Smooth muscle cell (in vitro differentiated cells): ENCODE data around the gene FBLIM1. TPM values are rescaled to one million over a fixed set of nuclear protein-coding genes. Genes with fewer than 3 reads are reported as not detected.

ENCODE experiments used
- DNase-seq: peaks from one replicate; lab custom pipeline; 2025; ENCODE audit not compliant: unreplicated experiment; lab: John Stamatoyannopoulos, UW
- H2AFZ ChIP-seq: fragments of 200-600 bp; sonication (generic); 2 replicates; pipeline ENCODE4 v1.6.0; 2016; ENCODE audit warnings: antibody characterized with exemption, low read depth, mild to moderate bottlenecking
- H3F3A ChIP-seq: fragments of 200-600 bp; sonication (generic); 2 replicates; pipeline ENCODE4 v1.6.0; 2017; ENCODE audit warnings: antibody characterized with exemption, low read depth
- H3K27ac ChIP-seq: fragments of 200-600 bp; sonication (generic); 2 replicates; pipeline ENCODE4 v1.5.1; 2016; ENCODE audit warnings: low read depth, mild to moderate bottlenecking
- H3K27me3 ChIP-seq: fragments of 200-600 bp; sonication (generic); 2 replicates; pipeline ENCODE4 v1.6.1; 2016; ENCODE audit warnings: low read depth, mild to moderate bottlenecking
- H3K36me3 ChIP-seq: fragments of 200-600 bp; sonication (generic); 2 replicates; pipeline ENCODE4 v1.5.1; 2016; ENCODE audit warnings: low read depth
- H3K4me1 ChIP-seq: fragments of 200-600 bp; sonication (generic); 2 replicates; pipeline ENCODE4 v1.5.1; 2016; ENCODE audit warnings: low read depth
- H3K4me2 ChIP-seq: fragments of 200-600 bp; sonication (generic); 2 replicates; pipeline ENCODE4 v1.6.0; 2016; ENCODE audit warnings: mild to moderate bottlenecking
- H3K4me3 ChIP-seq: fragments of 200-600 bp; sonication (generic); 2 replicates; pipeline ENCODE4 v1.5.1; 2016; ENCODE audit warnings: mild to moderate bottlenecking
- H3K79me2 ChIP-seq: fragments of 200-600 bp; sonication (generic); 2 replicates; pipeline ENCODE4 v1.6.0; 2016; ENCODE audit warnings: low read depth, mild to moderate bottlenecking
- H3K9ac ChIP-seq: fragments of 200-600 bp; sonication (generic); 2 replicates; pipeline ENCODE4 v1.6.0; 2016; ENCODE audit warnings: low read depth
- H3K9me3 ChIP-seq: fragments of 200-600 bp; sonication (generic); replicated peaks from 2 replicates; pipeline ENCODE4 v1.5.1; 2016; ENCODE audit warnings: low read depth
- H4K20me1 ChIP-seq: fragments of 200-600 bp; sonication (generic); 2 replicates; pipeline ENCODE4 v1.6.0; 2016; ENCODE audit warnings: low read depth
- CTCF ChIP-seq: fragments of 200-600 bp; sonication (generic); IDR thresholded peaks from 2 replicates; pipeline ENCODE4 v1.5.1; 2017; ENCODE audit warnings: borderline replicate concordance, mild to moderate bottlenecking, antibody characterized with exemption; ENCODE audit not compliant: insufficient read depth, poor library complexity, severe bottlenecking
- WGBS: methylation state at CpG from one replicate; pipeline ENCODE4 v1.1.7; 2016; ENCODE audit warnings: low lambda C conversion rate; 5-methylcytosine and 5-hydroxymethylcytosine counted together
- polyA plus RNA-seq: library from polyadenylated mRNA; unstranded; fragments of >200 nt; fragmentation: Nextera tagmentation; extraction: Ambion mirVana; gene quantifications from 2 replicates; pipeline ENCODE4 v1.2.1, GENCODE V29; 2016
- total RNA-seq: library from RNA; depleted of rRNA; stranded (reverse); fragments of >200 nt; gene quantifications from 2 replicates; pipeline ENCODE4 v1.2.3, GENCODE V29; 2014

The FBLIM1 gene, protein sequence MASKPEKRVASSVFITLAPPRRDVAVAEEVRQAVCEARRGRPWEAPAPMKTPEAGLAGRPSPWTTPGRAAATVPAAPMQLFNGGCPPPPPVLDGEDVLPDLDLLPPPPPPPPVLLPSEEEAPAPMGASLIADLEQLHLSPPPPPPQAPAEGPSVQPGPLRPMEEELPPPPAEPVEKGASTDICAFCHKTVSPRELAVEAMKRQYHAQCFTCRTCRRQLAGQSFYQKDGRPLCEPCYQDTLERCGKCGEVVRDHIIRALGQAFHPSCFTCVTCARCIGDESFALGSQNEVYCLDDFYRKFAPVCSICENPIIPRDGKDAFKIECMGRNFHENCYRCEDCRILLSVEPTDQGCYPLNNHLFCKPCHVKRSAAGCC
- 31.1 and 36.7 TPM in 2 replicates for total RNA-seq
- 50.8 and 72.9 TPM in 2 replicates for polyA plus RNA-seq

DNA sequence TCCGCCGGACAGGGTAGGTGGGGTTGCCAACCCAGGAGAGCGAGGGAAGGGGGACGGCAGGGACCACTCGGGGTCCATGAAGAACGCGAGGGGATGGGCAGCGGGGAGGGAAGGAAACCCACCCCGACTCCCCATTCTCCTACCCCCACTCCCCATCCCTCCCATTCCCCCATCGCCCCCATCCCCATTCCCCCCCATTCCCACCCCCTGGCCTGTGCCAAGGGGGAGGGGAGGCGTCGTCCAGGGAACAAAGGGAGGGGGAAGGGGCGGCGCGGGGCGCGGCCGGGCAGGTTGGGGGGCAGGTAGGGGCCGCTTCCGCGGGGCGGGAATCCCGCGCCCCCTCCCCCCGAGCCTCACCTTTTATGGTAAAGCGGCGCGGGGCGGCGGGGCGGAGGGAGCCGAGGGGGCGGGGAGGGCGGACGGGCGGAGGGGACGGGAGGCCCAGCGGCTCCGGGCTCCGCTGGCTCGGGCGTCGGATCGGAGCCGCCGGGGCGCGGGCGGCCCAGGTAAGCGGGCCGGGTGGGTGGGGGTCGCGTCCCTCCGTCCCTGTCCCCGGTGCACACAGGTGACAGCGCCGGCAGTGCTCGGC, at the start of gene FBLIM1:
Gene FBLIM1, plus strand, starts transcription at position 453 of the 589 bp plus-strand sequence. CDS start 6,189 bp downstream, outside the sequence.
- peaks cover 31% of the 10 kb centered on the region for H4K20me1 ChIP-seq
- H3K27me3 ChIP-seq: no peaks in the 10 kb centered on the region
- H3K4me3 ChIP-seq: peak within 1 kb of the TSS; percentile 86
- peaks cover 15% of the 10 kb centered on the region for H3F3A ChIP-seq
- H3K9ac ChIP-seq: peak within 1 kb of the TSS; percentile 88
- H3K79me2 ChIP-seq: peaks cover 42% of the 10 kb centered on the region
- peaks cover 37% of the 10 kb centered on the region for H3K4me1 ChIP-seq
- no peaks in the 10 kb centered on the region for H3K36me3 ChIP-seq
- no peak for TF ChIP-seq CTCF
- peak within 1 kb of the TSS; percentile 66 for H3K27ac ChIP-seq
- WGBS: 6% methylated on average over 9 of the region's 58 CpGs
- peak within 1 kb of the TSS; percentile 74 for H2AFZ ChIP-seq
- H3K4me2 ChIP-seq: peak within 1 kb of the TSS; percentile 90
- no peak for DNase-seq
- no peaks in the 10 kb centered on the region for H3K9me3 ChIP-seq

- no peak overlapping the region for H2AFZ ChIP-seq
- no peak for TF ChIP-seq CTCF
- H3K4me1 ChIP-seq: peaks cover 5% of the 10 kb centered on the region
- no peak overlapping the region for H3K27ac ChIP-seq
- H3K9me3 ChIP-seq: no peaks in the 10 kb centered on the region
- peaks cover 4% of the 10 kb centered on the region for H3F3A ChIP-seq
- no peak for DNase-seq
- no peak overlapping the region for H3K9ac ChIP-seq
- H3K27me3 ChIP-seq: no peaks in the 10 kb centered on the region
- H3K4me2 ChIP-seq: no peak overlapping the region
- WGBS: 98% methylated on average over 4 of the region's 4 CpGs
- H4K20me1 ChIP-seq: peaks cover 87% of the 10 kb centered on the region
- H3K79me2 ChIP-seq: peaks cover 93% of the 10 kb centered on the region
- no peak overlapping the region for H3K4me3 ChIP-seq
- no peaks in the 10 kb centered on the region for H3K36me3 ChIP-seq
Measured at GRCh38 chr1:15709226-15709625, 49.4 kb upstream of the FBLIM1 start.

DNA sequence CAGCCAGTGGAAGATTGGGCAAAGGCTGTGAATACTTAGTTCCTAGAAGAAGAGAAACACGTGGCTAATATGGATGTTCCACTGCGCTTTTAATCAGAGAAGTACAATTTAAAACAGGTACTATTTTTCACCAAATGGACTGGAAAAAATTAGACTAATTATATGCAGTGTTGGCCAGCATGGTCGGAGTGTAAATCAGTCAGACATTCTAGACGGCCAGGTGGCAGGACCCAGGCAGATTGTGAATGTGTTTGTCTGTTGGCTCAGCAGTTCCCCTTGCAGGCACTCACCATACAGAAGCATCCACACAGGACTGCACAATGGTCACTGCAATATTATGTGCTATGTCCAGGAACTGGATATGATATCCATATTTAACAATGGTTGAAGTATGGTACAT, 46.4 kb upstream of the FBLIM1 start:
- no peak overlapping the region for H3K4me2 ChIP-seq
- no peaks in the 10 kb centered on the region for H3F3A ChIP-seq
- no peaks in the 10 kb centered on the region for H3K27me3 ChIP-seq
- H3K4me3 ChIP-seq: no peak overlapping the region
- 92% methylated on average over 4 of the region's 4 CpGs for WGBS
- no peak for TF ChIP-seq CTCF
- H3K4me1 ChIP-seq: no peaks in the 10 kb centered on the region
- no peak overlapping the region for H2AFZ ChIP-seq
- no peaks in the 10 kb centered on the region for H3K9me3 ChIP-seq
- H4K20me1 ChIP-seq: peaks cover 90% of the 10 kb centered on the region
- no peak for DNase-seq
- no peak overlapping the region for H3K9ac ChIP-seq
- no peaks in the 10 kb centered on the region for H3K36me3 ChIP-seq
- H3K79me2 ChIP-seq: peaks cover 79% of the 10 kb centered on the region
- H3K27ac ChIP-seq: no peak overlapping the region
